GM18951 (cell line): Measurements from ENCODE around the gene DST.
"Not testable (repeated sequence)": the region's sequence is repeated elsewhere in the genome, so short reads cannot be mapped to it uniquely, and the experiment has no call there.

ENCODE experiments used
- POLR2A ChIP-seq: IDR thresholded peaks from 4 replicates; pipeline ENCODE4 v1.6.1; 2011; ENCODE audit warnings: mild to moderate bottlenecking; ENCODE audit not compliant: insufficient read length, insufficient read depth; ENCODE audit errors: extremely low read depth
- in situ Hi-C: fragments of 300-500 bp; cut with MboI; formaldehyde crosslinking; loops from one replicate; pipeline ENCODE4 v1.12.0; 2022; ENCODE audit warnings: low sequenced_read_pairs, mixed read lengths, inconsistent platforms; ENCODE audit not compliant: unreplicated experiment

The DST gene

GRCh38 chr6:56682635-56683034, 39.9 kb upstream of the DST start:
- no peak for TF ChIP-seq POLR2A
- in situ Hi-C loops: no loop called here

- in situ Hi-C loops: no loop called here
Observed at GRCh38 chr6:56677559-56677958, 34.9 kb upstream of the DST start.

DNA sequence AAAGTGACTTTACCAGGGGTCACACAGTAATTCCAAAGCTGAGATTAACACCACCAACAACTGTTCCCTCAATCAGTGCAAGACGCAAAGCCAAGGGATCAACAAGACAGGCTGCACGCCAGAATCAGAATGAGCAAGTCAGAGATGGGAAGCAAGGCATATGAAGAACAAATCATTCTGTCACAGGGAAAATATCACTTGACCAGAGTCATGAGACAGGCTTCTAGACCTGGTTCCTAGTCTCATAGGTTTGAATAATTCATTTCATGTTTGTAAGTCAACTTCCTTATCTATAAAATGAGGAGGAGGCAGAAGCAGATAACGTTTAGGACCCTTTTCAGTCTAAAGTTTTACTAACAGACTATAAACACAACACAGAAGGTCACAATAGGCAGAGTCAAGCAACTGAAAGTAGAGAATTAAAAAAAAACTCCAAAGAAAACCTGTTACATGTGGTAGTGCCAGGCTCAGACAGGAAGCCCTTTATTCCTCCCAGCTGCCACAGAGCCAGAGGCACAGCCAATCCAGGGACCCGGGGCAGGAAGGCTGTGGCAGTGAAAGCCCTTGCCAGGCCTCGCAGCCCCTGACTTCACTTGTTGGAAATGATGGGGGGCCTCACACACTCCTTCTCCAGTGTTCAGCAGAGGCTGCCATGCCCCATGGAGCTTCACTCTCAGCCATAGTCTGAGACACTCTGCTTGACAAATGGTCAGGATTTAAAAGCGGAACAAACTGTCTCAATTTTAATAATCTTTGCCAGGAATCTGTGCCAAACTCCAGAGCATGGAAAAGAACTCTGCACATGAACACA, 29.2 kb upstream of the DST start:
- in situ Hi-C loops: no loop called here
- no peak for TF ChIP-seq POLR2A

More at GRCh38 chr6:56677559-56677958, 34.9 kb upstream of the DST start:
- no peak for TF ChIP-seq POLR2A

DNA sequence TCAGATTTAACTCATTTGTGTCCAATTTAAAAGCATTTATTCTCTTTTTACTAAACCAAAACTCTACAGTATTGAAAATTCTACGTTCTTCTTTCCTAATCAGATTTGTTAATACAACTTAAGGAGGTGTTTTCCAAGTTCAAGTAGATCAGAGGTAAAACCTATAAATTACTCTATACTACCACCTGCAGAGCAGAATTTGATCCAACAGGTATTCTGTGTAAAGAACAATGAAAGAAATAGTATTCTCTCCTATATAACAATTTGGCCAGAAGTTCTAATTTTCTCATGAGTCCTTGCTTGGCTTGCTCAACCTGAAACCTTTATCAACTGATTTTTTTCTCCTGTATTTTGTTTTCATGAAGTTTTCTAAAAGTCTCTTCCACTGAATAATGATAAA, 28.5 kb upstream of the DST start:
- in situ Hi-C loops: no loop called here
- no peak for TF ChIP-seq POLR2A

DNA sequence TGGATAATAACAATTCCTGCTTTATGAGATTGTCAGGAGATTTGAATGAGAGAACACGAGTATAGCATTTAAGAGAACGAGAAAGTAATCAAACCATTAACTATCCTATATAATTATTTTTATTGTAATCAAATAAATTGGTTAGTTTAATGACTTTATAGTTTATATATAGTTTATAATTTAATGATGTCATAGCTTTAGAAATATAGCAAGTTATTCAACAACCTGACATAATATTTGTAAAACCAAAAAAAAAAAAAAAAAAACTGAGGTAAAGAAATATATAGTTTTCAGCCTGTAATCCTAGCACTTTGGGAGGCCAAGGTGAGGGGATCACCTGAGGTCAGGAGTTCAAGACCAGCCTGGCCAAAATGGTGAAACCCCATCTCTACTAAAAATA, 26.4 kb upstream of the DST start:
- TF ChIP-seq POLR2A: no peak
- in situ Hi-C loops: no loop called here

DNA sequence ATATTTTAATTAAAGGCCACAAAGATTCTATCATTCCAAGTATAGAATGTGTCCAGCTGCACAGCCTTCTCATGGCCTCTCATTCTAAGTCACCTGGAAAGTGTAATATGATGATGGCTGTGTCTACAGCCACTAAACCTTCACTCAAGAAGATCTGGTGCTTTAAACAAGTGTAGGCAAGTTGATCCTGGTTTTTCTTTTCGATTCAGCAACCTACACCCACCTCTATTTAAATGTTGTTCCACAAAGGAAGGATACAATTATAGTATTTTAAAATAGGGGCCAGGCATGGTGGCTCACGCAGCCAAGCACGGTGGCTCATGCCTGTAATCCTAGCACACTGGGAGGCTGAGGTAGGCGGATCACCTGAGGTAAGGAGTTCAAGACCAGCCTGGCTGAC, 25.5 kb upstream of the DST start:
- in situ Hi-C loops: no loop called here
- TF ChIP-seq POLR2A: no peak

- TF ChIP-seq POLR2A: no peak
- in situ Hi-C loops: no loop called here
Observed at GRCh38 chr6:56667336-56667735, 24.6 kb upstream of the DST start.

GRCh38 chr6:56664029-56664428, 21.3 kb upstream of the DST start:
- in situ Hi-C loops: no loop called here
- TF ChIP-seq POLR2A: no peak

GRCh38 chr6:56663344-56663743, 20.7 kb upstream of the DST start:
- TF ChIP-seq POLR2A: no peak
- in situ Hi-C loops: no loop called here

- in situ Hi-C loops: not testable (repeated sequence)
Observed at GRCh38 chr6:56661338-56661737, 18.6 kb upstream of the DST start.

GRCh38 chr6:56660381-56660730, 17.7 kb upstream of the DST start:
- no peak for TF ChIP-seq POLR2A
- in situ Hi-C loops: no loop called here

DNA sequence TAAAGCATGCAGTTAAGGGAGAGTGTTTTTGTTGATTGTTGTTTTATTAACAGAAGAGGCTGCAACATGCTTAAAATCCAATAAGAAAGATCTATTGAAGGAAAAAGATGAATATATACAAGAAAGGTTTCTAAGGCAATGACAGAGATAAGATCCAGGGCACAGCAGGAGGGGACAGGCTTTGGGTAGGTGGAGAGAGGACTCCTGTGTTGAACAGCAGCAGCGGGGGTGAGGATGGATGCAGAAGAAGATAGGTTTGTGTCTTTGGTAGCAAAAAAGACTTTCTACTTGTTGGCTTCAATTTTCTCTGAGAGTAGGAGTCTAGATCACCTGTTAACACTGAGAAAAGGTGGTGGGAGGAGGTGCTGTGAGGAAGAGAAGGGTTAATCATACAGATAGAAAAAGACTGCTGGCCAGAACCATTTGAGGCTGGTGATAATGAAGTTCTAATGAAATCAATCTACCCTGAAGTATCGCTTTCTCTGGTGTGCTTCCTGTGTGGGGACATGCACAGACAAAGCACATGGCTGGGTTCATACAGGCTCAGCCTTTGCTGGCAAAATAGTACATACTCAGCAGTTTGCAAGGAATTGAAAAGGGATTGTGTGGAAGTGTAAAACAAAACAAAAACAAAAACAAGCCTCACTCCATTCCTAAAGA, 17.2 kb upstream of the DST start:
- no peak for TF ChIP-seq POLR2A
- in situ Hi-C loops: no loop called here

GRCh38 chr6:56658326-56658725, 15.6 kb upstream of the DST start:
- TF ChIP-seq POLR2A: no peak
- in situ Hi-C loops: no loop called here

- TF ChIP-seq POLR2A: no peak
- in situ Hi-C loops: no loop called here
Observed at GRCh38 chr6:56657354-56657753, 14.7 kb upstream of the DST start.
